K562 (cell line): ENCODE measurements around the gene CEMP1. TPM values are rescaled to one million over a fixed set of nuclear protein-coding genes. Genes with fewer than 3 reads are reported as not detected.

Source experiments
- ATAC-seq: fragments of 200-7000 bp; cut with Tn5 transposase; 3 replicates; pipeline ENCODE4 v1.9.1; 2020; ENCODE audit warnings: moderate library complexity
- BruUV-seq: library from RNA; stranded (reverse); fragments of 400-500 nt; replicated peaks from 2 replicates; lab custom pipeline; 2021; lab: Mats Ljungman, UMichigan
- CTCF ChIA-PET: fragments of 300-600 bp; formaldehyde crosslinking; extraction: SDS; loops from one replicate; lab custom pipeline; 2021; ENCODE audit warnings: low intra/inter-chr PET ratio; lab: Yijun Ruan, JAX
- POLR2A ChIA-PET: fragments of 300-600, 350-650 bp; sonication (Branson Sonifier 250); formaldehyde crosslinking; extraction: SDS; loops from one replicate; lab custom pipeline; 2021; ENCODE audit warnings: antibody characterized with exemption, inconsistent platforms; lab: Yijun Ruan, JAX
- DNase-seq, 4 experiments: peaks; one replicate each; pipeline versions ENCODE4 v3.0.0 to v3.0.0-alpha.2; 2011 to 2018; ENCODE audit warnings: low spot score in 3 of 4, mixed read lengths in 3 of 4; ENCODE audit errors: extremely low read depth in 1 of 4
- FAIRE-seq: peaks from 2 replicates; lab custom pipeline; 2011; peaks lifted over from hg19 to GRCh38; lab: Jason Lieb, UNC
- H2AFZ ChIP-seq: 2 replicates; pipeline ENCODE4 v1.6.0; 2011; ENCODE audit warnings: low read depth, low read length, control low read depth, inconsistent platforms
- H3K27ac ChIP-seq: fragments of 200-600 bp; 3 replicates; pipeline ENCODE4 v1.8.0; 2011; ENCODE audit warnings: low read depth, mild to moderate bottlenecking, control low read depth, inconsistent platforms, low read length, moderate library complexity, mixed read lengths; ENCODE audit errors: extremely low read depth
- H3K27me3 ChIP-seq, 2 experiments: fragments of 300-600 bp in 1 of 2; 2 replicates in 1 of 2; 3 replicates in 1 of 2; pipeline versions ENCODE4 v1.6.0 to v1.8.0; 2011; ENCODE audit warnings: inconsistent platforms in 2 of 2, low read length in 2 of 2, mild to moderate bottlenecking in 1 of 2, mixed read lengths in 1 of 2, moderate library complexity in 1 of 2; ENCODE audit not compliant: control insufficient read depth in 2 of 2, insufficient read depth in 2 of 2
- H3K36me3 ChIP-seq: fragments of 300-600 bp; 3 replicates; pipeline ENCODE4 v1.8.0; 2011; ENCODE audit warnings: mild to moderate bottlenecking, low read length, inconsistent platforms; ENCODE audit not compliant: control insufficient read depth, insufficient read depth
- H3K4me1 ChIP-seq, 2 experiments: fragments of 200-600 bp in 1 of 2; replicated peaks in 1 of 2; 2 replicates in 1 of 2; 3 replicates in 1 of 2; pipeline versions ENCODE4 v1.5.1 to v1.8.0; 2011; ENCODE audit warnings: inconsistent platforms in 2 of 2, low read length in 2 of 2, mild to moderate bottlenecking in 1 of 2, mixed read lengths in 1 of 2, moderate library complexity in 1 of 2; ENCODE audit not compliant: control insufficient read depth in 2 of 2, insufficient read depth in 2 of 2
- H3K4me2 ChIP-seq: 2 replicates; pipeline ENCODE4 v1.6.1; 2011; ENCODE audit warnings: low read length, control low read depth, inconsistent platforms, mixed read lengths; ENCODE audit not compliant: insufficient read depth
- H3K4me3 ChIP-seq: fragments of 200-600 bp; sonication (generic), shearing (Covaris generic); 2 replicates; pipeline ENCODE4 v1.5.1; 2016; ENCODE audit warnings: control low read depth, inconsistent platforms
- H3K79me2 ChIP-seq: fragments of 200-600 bp; 3 replicates; pipeline ENCODE4 v1.8.0; 2011; ENCODE audit warnings: low read length, inconsistent platforms; ENCODE audit not compliant: control insufficient read depth, insufficient read depth
- H3K9ac ChIP-seq, 2 experiments: 2 replicates each; pipeline versions ENCODE4 v1.6.0 to v1.6.1; 2011; ENCODE audit warnings: low read depth in 2 of 2, low read length in 2 of 2, control low read depth in 1 of 2, inconsistent platforms in 1 of 2, mild to moderate bottlenecking in 1 of 2, mixed read lengths in 1 of 2; ENCODE audit not compliant: insufficient read depth in 1 of 2
- H3K9me1 ChIP-seq: one replicate; pipeline ENCODE4 v1.6.0; 2011; ENCODE audit warnings: inconsistent platforms, mild to moderate bottlenecking, low read length, moderate library complexity; ENCODE audit not compliant: control insufficient read depth, insufficient read depth
- H3K9me3 ChIP-seq: replicated peaks from 2 replicates; pipeline ENCODE4 v1.5.1; 2011; ENCODE audit warnings: low read depth, low read length, inconsistent platforms; ENCODE audit not compliant: control insufficient read depth, insufficient read depth
- H4K20me1 ChIP-seq: replicated peaks from 2 replicates; pipeline ENCODE4 v1.6.1; 2011; ENCODE audit warnings: low read length, inconsistent platforms, mixed read lengths; ENCODE audit not compliant: control insufficient read depth, insufficient read depth
- CHD1 ChIP-seq: fragments of 200-600 bp; sonication (generic); IDR thresholded peaks from one replicate; pipeline ENCODE4 v1.6.1; 2012; ENCODE audit warnings: mild to moderate bottlenecking, moderate library complexity, low read length, inconsistent platforms
- GABPB1 ChIP-seq: sonication (generic); formaldehyde crosslinking; IDR thresholded peaks from 2 replicates; pipeline ENCODE4 v1.8.0; 2022; ENCODE audit warnings: mild to moderate bottlenecking, missing genetic modification reagents
- SREBF2 ChIP-seq: sonication (generic); formaldehyde crosslinking; IDR thresholded peaks from 2 replicates; pipeline ENCODE4 v1.4.0; 2020; ENCODE audit warnings: mild to moderate bottlenecking, missing genetic modification reagents
- XRCC3 ChIP-seq: fragments of 450-650 bp; IDR thresholded peaks from 2 replicates; pipeline ENCODE4 v1.6.1; 2017; ENCODE audit warnings: mild to moderate bottlenecking, moderate library complexity
- ZFX ChIP-seq: sonication (generic); formaldehyde crosslinking; IDR thresholded peaks from 2 replicates; pipeline ENCODE4 v1.8.0; 2022; ENCODE audit warnings: mild to moderate bottlenecking, missing genetic modification reagents, moderate library complexity
- WGBS: fragments of 100-300 bp; shearing (Covaris generic); methylation state at CpG from one replicate; pipeline ENCODE4 v1.1.6; 2016; ENCODE audit warnings: low coverage, mixed read lengths; ENCODE audit not compliant: insufficient coverage; ENCODE audit errors: missing lambda C conversion rate; 5-methylcytosine and 5-hydroxymethylcytosine counted together
- in situ Hi-C: fragments of 300-500 bp; cut with MboI; formaldehyde crosslinking; loops from 4 replicates; pipeline ENCODE4 v1.15.0; 2018; ENCODE audit warnings: inconsistent platforms, mixed read lengths
- intact Hi-C: fragments of 100-400 bp; cut with micrococcal nuclease; formaldehyde crosslinking; loops from 2 replicates; pipeline ENCODE4 v1.14.2; 2022
- polyA plus RNA-seq, 8 experiments: library from polyadenylated mRNA; depleted of rRNA in 4 of 8; stranded (reverse) in 5 of 8; unstranded in 3 of 8; fragments of >200 nt; fragmentation: Nextera tagmentation in 2 of 8; fragmentation: Illumina TruSeq in 1 of 8; extraction: Ambion mirVana in 2 of 8; extraction: Trizol in 1 of 8; gene quantifications; 2 replicates each; pipeline versions ENCODE4 v1.2.1 to v1.2.3, GENCODE V29; 2011 to 2014; ENCODE audit warnings: inconsistent platforms in 1 of 8, missing spikeins in 1 of 8
- total RNA-seq, 7 experiments: library from RNA; depleted of rRNA in 6 of 7; stranded (reverse); fragments of >200 nt in 6 of 7; fragmentation: Illumina TruSeq in 2 of 7; extraction: Trizol in 2 of 7; gene quantifications; 2 replicates each; pipeline versions ENCODE4 v1.2.1 to v1.2.3, GENCODE V29; 2011 to 2021; ENCODE audit warnings: low replicate concordance in 1 of 7
- TF ChIP-seq, protein P1 (sequence below), 2 experiments: fragments of 250-450 bp in 1 of 2; fragments of 450-650 bp in 1 of 2; sonication (Bioruptor Pico) in 1 of 2; IDR thresholded peaks; 2 replicates each; pipeline versions ENCODE4 v1.6.1 to v1.8.0; 2016 to 2021; ENCODE audit warnings: mild to moderate bottlenecking in 2 of 2, moderate library complexity in 2 of 2, missing compliant biosample characterization in 1 of 2, missing genetic modification characterization in 1 of 2
- TF ChIP-seq, protein P2 (sequence below), 2 experiments: fragments of 450-650 bp; formaldehyde crosslinking in 1 of 2; IDR thresholded peaks; 2 replicates each; pipeline versions ENCODE4 v1.4.0 to v1.6.1; 2014 to 2020; ENCODE audit warnings: mild to moderate bottlenecking in 2 of 2, borderline replicate concordance in 1 of 2, low read depth in 1 of 2
- TF ChIP-seq, protein P3 (sequence below): fragments of 450-650 bp; IDR thresholded peaks from 2 replicates; pipeline ENCODE4 v1.6.1; 2016
- TF ChIP-seq, protein P4 (sequence below): sonication (generic); formaldehyde crosslinking; IDR thresholded peaks from 2 replicates; pipeline ENCODE4 v1.8.0; 2022; ENCODE audit warnings: missing genetic modification reagents, mild to moderate bottlenecking, moderate library complexity, borderline replicate concordance

CEMP1 gene
- total and polyA plus RNA-seq, 9 of the 15 experiments (the other 6 are each of a cell fraction or from before 2014, with no cell fraction given): 0.05 to 0.45 TPM; not detected in 7

DNA sequence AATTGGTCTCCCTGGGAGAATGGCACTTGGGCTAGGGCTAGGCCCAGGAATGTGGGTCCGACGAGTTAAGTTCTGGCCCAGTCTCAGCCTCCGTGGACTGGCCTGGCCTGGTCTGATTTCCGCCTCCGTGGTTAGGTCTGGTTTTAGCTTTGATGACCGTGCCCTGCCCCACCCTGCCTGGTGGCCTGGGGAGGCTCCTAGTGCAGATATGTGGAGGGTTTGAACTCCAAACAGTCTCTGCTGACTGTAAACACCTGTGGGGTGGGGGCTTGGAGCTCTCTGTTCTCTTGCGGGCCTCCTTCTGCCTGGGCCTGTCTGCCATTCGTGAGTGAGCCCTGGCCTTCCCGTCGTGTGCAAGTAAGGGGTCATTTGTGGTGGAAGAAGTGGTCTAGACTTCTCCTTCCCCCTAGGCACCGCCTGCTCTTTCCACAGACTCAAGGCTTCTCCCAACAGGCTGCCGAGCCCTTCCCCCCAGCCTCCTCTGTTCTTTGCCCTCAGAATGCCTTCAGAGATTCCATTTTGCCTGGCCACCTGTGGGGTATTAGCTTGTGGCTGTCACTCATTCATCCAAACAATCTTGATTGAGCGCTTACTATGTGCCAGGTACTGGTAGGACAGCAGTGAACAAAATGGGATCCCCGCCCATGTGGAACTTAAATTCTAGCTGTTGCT is 15.9 kb downstream of the CEMP1 start:
- DNase-seq (peak in 2 of 4 experiments; percentile 46 to 64), FAIRE-seq (no peak), ATAC-seq (peak; percentile 18)
- H3K9me3 ChIP-seq: no peaks in the 10 kb centered on the region
- WGBS: 9% methylated on average over 13 of the region's 14 CpGs
- no peaks in the 10 kb centered on the region for H3K27me3 ChIP-seq
- H2AFZ ChIP-seq: no peak overlapping the region
- peaks cover 8% of the 10 kb centered on the region for H3K9me1 ChIP-seq
- ChIA-PET CTCF (no interaction called here), POLR2A (interaction anchor here (0.6 to 2.1 kb wide), 12 partner anchors 9 to 493 kb away, joined by 3 to 9 read pairs (median 3); partner anchors contain the start of genes NTHL1, TBC1D24, TRAF7 and TSC2)
- BruUV-seq: no TSS peak
- H3K4me3 ChIP-seq: peak overlapping the region; percentile 98
- peak overlapping the region; percentile 94 for H3K4me2 ChIP-seq
- intact Hi-C loops: no loop called here
- H3K9ac ChIP-seq: peak overlapping the region; percentile 90 to 96
- peaks cover 57 to 92% of the 10 kb centered on the region in 2 experiments for H3K4me1 ChIP-seq
- peaks cover 46% of the 10 kb centered on the region for H4K20me1 ChIP-seq
- peaks cover 42% of the 10 kb centered on the region for H3K36me3 ChIP-seq
- in situ Hi-C loops: no loop called here
- peaks cover 67% of the 10 kb centered on the region for H3K79me2 ChIP-seq
- peak overlapping the region; percentile 96 for H3K27ac ChIP-seq
- no peak for TF ChIP-seq XRCC3
- TF ChIP-seq SREBF2: no peak
- TF ChIP-seq, protein P1, sequence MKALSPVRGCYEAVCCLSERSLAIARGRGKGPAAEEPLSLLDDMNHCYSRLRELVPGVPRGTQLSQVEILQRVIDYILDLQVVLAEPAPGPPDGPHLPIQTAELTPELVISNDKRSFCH (CRISPR knock-in tag; IDR thresholded peaks at IDR 0.05): no peak
- TF ChIP-seq, protein P1 (tag; IDR thresholded peaks at IDR 0.05): no peak
- TF ChIP-seq, protein P2, sequence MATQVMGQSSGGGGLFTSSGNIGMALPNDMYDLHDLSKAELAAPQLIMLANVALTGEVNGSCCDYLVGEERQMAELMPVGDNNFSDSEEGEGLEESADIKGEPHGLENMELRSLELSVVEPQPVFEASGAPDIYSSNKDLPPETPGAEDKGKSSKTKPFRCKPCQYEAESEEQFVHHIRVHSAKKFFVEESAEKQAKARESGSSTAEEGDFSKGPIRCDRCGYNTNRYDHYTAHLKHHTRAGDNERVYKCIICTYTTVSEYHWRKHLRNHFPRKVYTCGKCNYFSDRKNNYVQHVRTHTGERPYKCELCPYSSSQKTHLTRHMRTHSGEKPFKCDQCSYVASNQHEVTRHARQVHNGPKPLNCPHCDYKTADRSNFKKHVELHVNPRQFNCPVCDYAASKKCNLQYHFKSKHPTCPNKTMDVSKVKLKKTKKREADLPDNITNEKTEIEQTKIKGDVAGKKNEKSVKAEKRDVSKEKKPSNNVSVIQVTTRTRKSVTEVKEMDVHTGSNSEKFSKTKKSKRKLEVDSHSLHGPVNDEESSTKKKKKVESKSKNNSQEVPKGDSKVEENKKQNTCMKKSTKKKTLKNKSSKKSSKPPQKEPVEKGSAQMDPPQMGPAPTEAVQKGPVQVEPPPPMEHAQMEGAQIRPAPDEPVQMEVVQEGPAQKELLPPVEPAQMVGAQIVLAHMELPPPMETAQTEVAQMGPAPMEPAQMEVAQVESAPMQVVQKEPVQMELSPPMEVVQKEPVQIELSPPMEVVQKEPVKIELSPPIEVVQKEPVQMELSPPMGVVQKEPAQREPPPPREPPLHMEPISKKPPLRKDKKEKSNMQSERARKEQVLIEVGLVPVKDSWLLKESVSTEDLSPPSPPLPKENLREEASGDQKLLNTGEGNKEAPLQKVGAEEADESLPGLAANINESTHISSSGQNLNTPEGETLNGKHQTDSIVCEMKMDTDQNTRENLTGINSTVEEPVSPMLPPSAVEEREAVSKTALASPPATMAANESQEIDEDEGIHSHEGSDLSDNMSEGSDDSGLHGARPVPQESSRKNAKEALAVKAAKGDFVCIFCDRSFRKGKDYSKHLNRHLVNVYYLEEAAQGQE (IDR thresholded peaks at IDR 0.05; ENCODE audit: borderline replicate concordance): peak; percentile 50; the same call in 1 of the 2 replicates
- TF ChIP-seq, protein P2 (CRISPR knock-in tag; IDR thresholded peaks at IDR 0.05; ENCODE audit: low read depth): no peak
- TF ChIP-seq, protein P3, sequence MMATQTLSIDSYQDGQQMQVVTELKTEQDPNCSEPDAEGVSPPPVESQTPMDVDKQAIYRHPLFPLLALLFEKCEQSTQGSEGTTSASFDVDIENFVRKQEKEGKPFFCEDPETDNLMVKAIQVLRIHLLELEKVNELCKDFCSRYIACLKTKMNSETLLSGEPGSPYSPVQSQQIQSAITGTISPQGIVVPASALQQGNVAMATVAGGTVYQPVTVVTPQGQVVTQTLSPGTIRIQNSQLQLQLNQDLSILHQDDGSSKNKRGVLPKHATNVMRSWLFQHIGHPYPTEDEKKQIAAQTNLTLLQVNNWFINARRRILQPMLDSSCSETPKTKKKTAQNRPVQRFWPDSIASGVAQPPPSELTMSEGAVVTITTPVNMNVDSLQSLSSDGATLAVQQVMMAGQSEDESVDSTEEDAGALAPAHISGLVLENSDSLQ: peak; percentile 67
- peak; percentile 0 for TF ChIP-seq CHD1
- peak; percentile 31; the same call in 1 of the 2 replicates for TF ChIP-seq GABPB1 (CRISPR knock-in tag)
- TF ChIP-seq, protein P4, sequence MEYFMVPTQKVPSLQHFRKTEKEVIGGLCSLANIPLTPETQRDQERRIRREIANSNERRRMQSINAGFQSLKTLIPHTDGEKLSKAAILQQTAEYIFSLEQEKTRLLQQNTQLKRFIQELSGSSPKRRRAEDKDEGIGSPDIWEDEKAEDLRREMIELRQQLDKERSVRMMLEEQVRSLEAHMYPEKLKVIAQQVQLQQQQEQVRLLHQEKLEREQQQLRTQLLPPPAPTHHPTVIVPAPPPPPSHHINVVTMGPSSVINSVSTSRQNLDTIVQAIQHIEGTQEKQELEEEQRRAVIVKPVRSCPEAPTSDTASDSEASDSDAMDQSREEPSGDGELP (CRISPR knock-in tag): peak; percentile 10; the same call in 1 of the 2 replicates
- peak; percentile 51; the same call in 1 of the 2 replicates for TF ChIP-seq ZFX (CRISPR knock-in tag)
